ENCODE data around the gene OTOP1. TPM values are rescaled to one million over a fixed set of nuclear protein-coding genes. Genes with fewer than 3 reads are reported as not detected.

Gene OTOP1
- total RNA-seq (not detected), polyA plus RNA-seq (not detected)

- no peak for DNase-seq
- H3K27me3 ChIP-seq (ENCODE audit: insufficient read depth, low read length) = peaks cover 9% of the 10 kb centered on the region
Measured at GRCh38 chr4:4226606-4227438, at the start of gene OTOP1. Gene OTOP1 (minus strand): TSS chr4:4226929. CDS start chr4:4226864, 65 bp downstream.

GRCh38 chr4:4274226-4274625 is 47.5 kb upstream of the OTOP1 start:
- ChIA-PET CTCF (ENCODE audit: partially characterized antibody) (interaction anchor here (0.7 to 4.1 kb wide), 5 partner anchors 9 to 23 kb away, joined by 3 to 21 read pairs (median 4); no protein-coding TSS in a partner anchor), POLR2A (ENCODE audit: partially characterized antibody) (interaction anchor here (0.9 kb wide), 1 partner anchor 14 kb away, joined by 3 read pairs; no protein-coding TSS in a partner anchor)
- intact Hi-C loops (cut with micrococcal nuclease) = no loop called here
- no peak for DNase-seq
- Mint-ChIP-seq H3K4me1 (peaks cover 20 to 23% (median 20%) of the 10 kb centered on the region in 4 donors), H3K27me3 (no peaks in the 10 kb centered on the region), H3K9me3 (peaks cover 0 to 2% (median 0%) of the 10 kb centered on the region in 8 donors), H3K36me3 (peaks cover 55 to 78% of the 10 kb centered on the region in 2 donors), H3K27ac (peak overlapping the region in 4 of 7 donors; percentile 9 to 91 (median 60)), H3K4me3 (no peak overlapping the region)
- H3K27ac ChIP-seq (ENCODE audit: low read depth, low read length) = no peak overlapping the region
- H3K9me3 ChIP-seq (ENCODE audit: control insufficient read depth in 1 of 2, low read length in 2 of 2) = no peaks in the 10 kb centered on the region
- H3K4me1 ChIP-seq (ENCODE audit: insufficient read depth, low read length) = peaks cover 23% of the 10 kb centered on the region
- H3K27me3 ChIP-seq (ENCODE audit: insufficient read depth, low read length) = no peaks in the 10 kb centered on the region
- H3K4me3 ChIP-seq (ENCODE audit: low read length in 2 of 2) = no peak overlapping the region
- H3K36me3 ChIP-seq (ENCODE audit: insufficient read depth, low read length) = peaks cover 45% of the 10 kb centered on the region

More at GRCh38 chr4:4226606-4227438, at the start of gene OTOP1:
- Mint-ChIP-seq H3K9me3 (peaks cover 0 to 10% (median 5%) of the 10 kb centered on the region in 8 donors), H3K27ac (no peak within 1 kb of the TSS), H3K36me3 (no peaks in the 10 kb centered on the region), H3K4me3 (peak within 1 kb of the TSS in 5 of 8 donors; percentile 13 to 61 (median 56)), H3K4me1 (peaks cover 3 to 13% (median 11%) of the 10 kb centered on the region in 4 donors), H3K27me3 (peaks cover 41 to 49% of the 10 kb centered on the region in 2 donors)
- ChIA-PET CTCF (ENCODE audit: partially characterized antibody) (no interaction called here), POLR2A (ENCODE audit: partially characterized antibody) (no interaction called here)
- no peak within 1 kb of the TSS for H3K27ac ChIP-seq (ENCODE audit: low read depth, low read length)
- no peaks in the 10 kb centered on the region for H3K9me3 ChIP-seq (ENCODE audit: control insufficient read depth in 1 of 2, low read length in 2 of 2)
- H3K4me3 ChIP-seq (ENCODE audit: low read length in 2 of 2) = no peak within 1 kb of the TSS
- intact Hi-C loops (cut with micrococcal nuclease) = no loop called here
- no peaks in the 10 kb centered on the region for H3K36me3 ChIP-seq (ENCODE audit: insufficient read depth, low read length)
- no peaks in the 10 kb centered on the region for H3K4me1 ChIP-seq (ENCODE audit: insufficient read depth, low read length)

GRCh38 chr4:4271912-4272311 is 45.2 kb upstream of the OTOP1 start:
- peaks cover 27% of the 10 kb centered on the region for H3K36me3 ChIP-seq (ENCODE audit: insufficient read depth, low read length)
- peak overlapping the region; percentile 76 for H3K27ac ChIP-seq (ENCODE audit: low read depth, low read length)
- CTCF ChIA-PET (ENCODE audit: partially characterized antibody) = interaction anchor here (1.1 to 4.1 kb wide), 3 partner anchors 11 to 13 kb away, joined by 3 to 21 read pairs (median 5); no protein-coding TSS in a partner anchor

GRCh38 chr4:4270529-4270928 is 43.8 kb upstream of the OTOP1 start:
- Histone ChIP-seq H3K9me3 (ENCODE audit: control insufficient read depth in 1 of 2, low read length in 2 of 2) (no peaks in the 10 kb centered on the region), H3K4me3 (ENCODE audit: low read length in 2 of 2) (no peak overlapping the region), H3K27me3 (ENCODE audit: insufficient read depth, low read length) (no peaks in the 10 kb centered on the region), H3K36me3 (ENCODE audit: insufficient read depth, low read length) (peaks cover 27% of the 10 kb centered on the region), H3K27ac (ENCODE audit: low read depth, low read length) (peak overlapping the region; percentile 76), H3K4me1 (ENCODE audit: insufficient read depth, low read length) (peaks cover 50% of the 10 kb centered on the region)
- peak in 2 of 5 donors; percentile 7 to 10 for DNase-seq
- Mint-ChIP-seq H3K4me1 (peaks cover 26 to 49% (median 32%) of the 10 kb centered on the region in 4 donors), H3K27me3 (no peaks in the 10 kb centered on the region), H3K36me3 (peaks cover 54 to 56% of the 10 kb centered on the region in 2 donors), H3K27ac (peak overlapping the region; percentile 94 to 98 (median 95)), H3K9me3 (peaks cover 0 to 2% (median 0%) of the 10 kb centered on the region in 8 donors), H3K4me3 (peak overlapping the region in 7 of 8 donors; percentile 8 to 74 (median 53))
- ChIA-PET CTCF (ENCODE audit: partially characterized antibody) (interaction anchor here (1.0 to 4.0 kb wide), 4 partner anchors 11 to 192 kb away, joined by 3 to 35 read pairs (median 10); no protein-coding TSS in a partner anchor), POLR2A (ENCODE audit: partially characterized antibody) (interaction anchor here (0.5 to 3.3 kb wide), 13 partner anchors 10 to 305 kb away, joined by 3 to 33 read pairs (median 7); partner anchors contain the start of genes LYAR, NSG1, TMEM128 and ZBTB49)
- intact Hi-C loops (cut with micrococcal nuclease) = loop anchor here (1.0 kb wide), 1 partner anchor 10 kb away; no protein-coding TSS in a partner anchor

More at GRCh38 chr4:4271912-4272311, 45.2 kb upstream of the OTOP1 start:
- Histone ChIP-seq H3K27me3 (ENCODE audit: insufficient read depth, low read length) (no peaks in the 10 kb centered on the region), H3K9me3 (ENCODE audit: control insufficient read depth in 1 of 2, low read length in 2 of 2) (no peaks in the 10 kb centered on the region), H3K4me1 (ENCODE audit: insufficient read depth, low read length) (peaks cover 41% of the 10 kb centered on the region), H3K4me3 (ENCODE audit: low read length in 2 of 2) (no peak overlapping the region)
- Mint-ChIP-seq H3K27me3 (no peaks in the 10 kb centered on the region), H3K9me3 (peaks cover 0 to 2% (median 0%) of the 10 kb centered on the region in 8 donors), H3K4me1 (peaks cover 26 to 36% (median 27%) of the 10 kb centered on the region in 4 donors), H3K27ac (peak overlapping the region in 6 of 7 donors; percentile 23 to 97 (median 86)), H3K4me3 (peak overlapping the region in 1 of 8 donors; percentile 1), H3K36me3 (peaks cover 49 to 64% of the 10 kb centered on the region in 2 donors)
- intact Hi-C loops (cut with micrococcal nuclease) = no loop called here
- POLR2A ChIA-PET (ENCODE audit: partially characterized antibody) = interaction anchor here (0.6 to 1.5 kb wide), 3 partner anchors 12 to 274 kb away, joined by 3 to 7 read pairs (median 6); partner anchors contain the start of genes LYAR and ZBTB49
- no peak for DNase-seq

- ChIA-PET CTCF (ENCODE audit: partially characterized antibody) (interaction anchor here (0.7 to 4.0 kb wide), 5 partner anchors 11 to 1622 kb away, joined by 3 to 35 read pairs (median 5); no protein-coding TSS in a partner anchor), POLR2A (ENCODE audit: partially characterized antibody) (interaction anchor here (1.0 to 3.3 kb wide), 11 partner anchors 9 to 306 kb away, joined by 3 to 33 read pairs (median 9); partner anchors contain the start of genes LYAR, NSG1, TMEM128 and ZBTB49)
- Histone ChIP-seq H3K4me3 (ENCODE audit: low read length in 2 of 2) (no peak overlapping the region), H3K4me1 (ENCODE audit: insufficient read depth, low read length) (peaks cover 50% of the 10 kb centered on the region), H3K27ac (ENCODE audit: low read depth, low read length) (peak overlapping the region; percentile 76), H3K9me3 (ENCODE audit: control insufficient read depth in 1 of 2, low read length in 2 of 2) (no peaks in the 10 kb centered on the region), H3K36me3 (ENCODE audit: insufficient read depth, low read length) (peaks cover 23% of the 10 kb centered on the region), H3K27me3 (ENCODE audit: insufficient read depth, low read length) (no peaks in the 10 kb centered on the region)
- peak overlapping the region; percentile 59 to 88 (median 70) for H3K4me3 Mint-ChIP-seq
- peaks cover 0 to 2% (median 0%) of the 10 kb centered on the region in 8 donors for H3K9me3 Mint-ChIP-seq
- DNase-seq = peak; percentile 53 to 81 (median 73)
- intact Hi-C loops (cut with micrococcal nuclease) = loop anchor here (1.0 kb wide), 2 partner anchors 10 to 20 kb away; partner anchors contain the start of genes LYAR and ZBTB49
- H3K4me1 Mint-ChIP-seq = peaks cover 26 to 49% (median 32%) of the 10 kb centered on the region in 4 donors
- H3K27me3 Mint-ChIP-seq = no peaks in the 10 kb centered on the region
- H3K27ac Mint-ChIP-seq = peak overlapping the region; percentile 94 to 98 (median 97)
- H3K36me3 Mint-ChIP-seq = peaks cover 50 to 54% of the 10 kb centered on the region in 2 donors
Measured at GRCh38 chr4:4269856-4270255, 43.1 kb upstream of the OTOP1 start.

- Histone ChIP-seq H3K9me3 (ENCODE audit: control insufficient read depth in 1 of 2, low read length in 2 of 2) (no peaks in the 10 kb centered on the region), H3K4me1 (ENCODE audit: insufficient read depth, low read length) (peaks cover 50% of the 10 kb centered on the region), H3K4me3 (ENCODE audit: low read length in 2 of 2) (peak overlapping the region in 1 of 2 donors; percentile 21), H3K36me3 (ENCODE audit: insufficient read depth, low read length) (peaks cover 18% of the 10 kb centered on the region), H3K27me3 (ENCODE audit: insufficient read depth, low read length) (no peaks in the 10 kb centered on the region), H3K27ac (ENCODE audit: low read depth, low read length) (peak overlapping the region; percentile 76)
- ChIA-PET CTCF (ENCODE audit: partially characterized antibody) (interaction anchor here (0.7 to 4.0 kb wide), 5 partner anchors 10 to 1622 kb away, joined by 3 to 35 read pairs (median 5); no protein-coding TSS in a partner anchor), POLR2A (ENCODE audit: partially characterized antibody) (interaction anchor here (0.8 to 3.3 kb wide), 14 partner anchors 8 to 306 kb away, joined by 3 to 33 read pairs (median 6); partner anchors contain the start of genes LYAR, NSG1, TMEM128 and ZBTB49)
- intact Hi-C loops (cut with micrococcal nuclease) = loop anchor here (1.0 kb wide), 1 partner anchor 21 kb away; the partner anchor contains the start of genes LYAR and ZBTB49
- peaks cover 0 to 2% (median 0%) of the 10 kb centered on the region in 8 donors for H3K9me3 Mint-ChIP-seq
- H3K36me3 Mint-ChIP-seq = peaks cover 45 to 49% of the 10 kb centered on the region in 2 donors
- H3K27ac Mint-ChIP-seq = peak overlapping the region; percentile 94 to 98 (median 97)
- H3K4me1 Mint-ChIP-seq = peaks cover 24 to 49% (median 34%) of the 10 kb centered on the region in 4 donors
- no peaks in the 10 kb centered on the region for H3K27me3 Mint-ChIP-seq
- peak overlapping the region; percentile 59 to 88 (median 72) for H3K4me3 Mint-ChIP-seq
- peak; percentile 67 to 77 (median 75) for DNase-seq
Measured at GRCh38 chr4:4269331-4269731, 42.6 kb upstream of the OTOP1 start.
